ENCODE measurements around the gene DPYD. TPM values are rescaled to one million over a fixed set of nuclear protein-coding genes. Genes with fewer than 3 reads are reported as not detected.

The DPYD gene
- total and polyA plus RNA-seq, 9 of the 15 experiments (the other 6 are each of a cell fraction or from before 2014, with no cell fraction given): 0.03 to 0.25 (median 0.08) TPM; not detected in 2

DNA sequence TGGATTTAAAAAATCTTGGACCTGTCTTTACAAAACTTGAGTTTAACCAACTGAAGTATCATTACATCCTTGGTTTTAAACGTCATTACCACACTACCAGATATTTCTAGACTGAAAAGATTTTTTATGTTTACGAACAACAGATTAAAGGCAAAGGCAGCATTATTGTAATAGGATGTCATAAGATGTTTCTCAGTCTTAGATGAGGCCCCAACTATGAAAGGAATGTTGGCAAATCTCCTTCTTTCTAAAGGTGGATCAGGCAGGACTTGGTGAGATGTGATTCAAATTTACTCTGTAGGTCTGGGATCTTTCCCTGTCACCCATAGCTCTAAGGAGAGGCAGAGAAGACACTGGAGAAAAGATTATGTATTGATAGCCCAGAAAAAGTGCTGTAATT is 781.3 kb downstream of the DPYD start:
- Histone ChIP-seq H3K4me1 (replicated peaks in 1 of 2; ENCODE audit: control insufficient read depth in 2 of 2, insufficient read depth in 2 of 2, low read length in 2 of 2) (no peaks in the 10 kb centered on the region), H3K79me2 (ENCODE audit: control insufficient read depth, insufficient read depth, low read length) (no peaks in the 10 kb centered on the region), H3K4me2 (ENCODE audit: insufficient read depth, low read length) (no peak overlapping the region), H3K36me3 (ENCODE audit: control insufficient read depth, insufficient read depth, low read length) (no peaks in the 10 kb centered on the region), H4K20me1 (replicated peaks; ENCODE audit: control insufficient read depth, insufficient read depth, low read length) (no peaks in the 10 kb centered on the region), H3K4me3 (no peak overlapping the region), H2AFZ (ENCODE audit: low read depth, low read length) (no peak overlapping the region), H3K9ac (ENCODE audit: insufficient read depth in 1 of 2, low read depth in 2 of 2, low read length in 2 of 2) (no peak overlapping the region), H3K9me3 (replicated peaks; ENCODE audit: control insufficient read depth, insufficient read depth, low read depth, low read length) (peaks cover 3% of the 10 kb centered on the region; the same call in 1 of the 2 replicates), H3K27ac (ENCODE audit: extremely low read depth, low read depth, low read length) (no peak overlapping the region), H3K9me1 (ENCODE audit: control insufficient read depth, insufficient read depth, low read length) (no peaks in the 10 kb centered on the region), H3K27me3 (ENCODE audit: control insufficient read depth in 2 of 2, insufficient read depth in 2 of 2, low read length in 2 of 2) (no peaks in the 10 kb centered on the region)
- BruUV-seq (replicated peaks): no TSS peak
- in situ Hi-C loops (cut with MboI): no loop called here
- intact Hi-C loops (cut with micrococcal nuclease): no loop called here
- ChIA-PET CTCF (ENCODE audit: low intra/inter-chr PET ratio) (no interaction called here), POLR2A (no interaction called here)
- 0% methylated on average over 2 of the region's 2 CpGs for WGBS (ENCODE audit: insufficient coverage, low coverage, missing lambda C conversion rate)
- FAIRE-seq (no peak), ATAC-seq (no peak), DNase-seq (ENCODE audit: extremely low read depth in 1 of 4, low spot score in 3 of 4) (no peak)
- TF ChIP-seq MED1 (CRISPR knock-in tag; IDR thresholded peaks at IDR 0.05; ENCODE audit: borderline replicate concordance) (no peak), NR2C1 (IDR thresholded peaks at IDR 0.05) (no peak), NR2C1 (tag; IDR thresholded peaks at IDR 0.05) (no peak), KAT2B (IDR thresholded peaks at IDR 0.05; ENCODE audit: low read depth, low read length) (no peak), PHF21A (IDR thresholded peaks at IDR 0.05; ENCODE audit: borderline replicate concordance, low read depth) (no peak), SAFB (IDR thresholded peaks at IDR 0.05; ENCODE audit: borderline replicate concordance, low read depth, low read length) (no peak), ATF7 (IDR thresholded peaks at IDR 0.05) (no peak), PREB (CRISPR knock-in tag; IDR thresholded peaks at IDR 0.05) (no peak), ZNF384 (IDR thresholded peaks at IDR 0.05; ENCODE audit: low read depth, low read length) (no peak), ZNF707 (CRISPR knock-in tag; conservative IDR thresholded peaks at IDR 0.05) (no peak), BRF2 (IDR thresholded peaks at IDR 0.05; ENCODE audit: borderline replicate concordance, insufficient read depth, insufficient read length) (no peak), TGIF2 (CRISPR knock-in tag; IDR thresholded peaks at IDR 0.05) (no peak), MYBL2 (IDR thresholded peaks at IDR 0.05; ENCODE audit: low read depth) (no peak), MYBL2 (CRISPR knock-in tag; IDR thresholded peaks at IDR 0.05; ENCODE audit: borderline replicate concordance) (no peak), NELFE (IDR thresholded peaks at IDR 0.05; ENCODE audit: insufficient read depth, insufficient read length) (no peak), ZFX (CRISPR knock-in tag; IDR thresholded peaks at IDR 0.05) (no peak)
- TF ChIP-seq, protein P1, sequence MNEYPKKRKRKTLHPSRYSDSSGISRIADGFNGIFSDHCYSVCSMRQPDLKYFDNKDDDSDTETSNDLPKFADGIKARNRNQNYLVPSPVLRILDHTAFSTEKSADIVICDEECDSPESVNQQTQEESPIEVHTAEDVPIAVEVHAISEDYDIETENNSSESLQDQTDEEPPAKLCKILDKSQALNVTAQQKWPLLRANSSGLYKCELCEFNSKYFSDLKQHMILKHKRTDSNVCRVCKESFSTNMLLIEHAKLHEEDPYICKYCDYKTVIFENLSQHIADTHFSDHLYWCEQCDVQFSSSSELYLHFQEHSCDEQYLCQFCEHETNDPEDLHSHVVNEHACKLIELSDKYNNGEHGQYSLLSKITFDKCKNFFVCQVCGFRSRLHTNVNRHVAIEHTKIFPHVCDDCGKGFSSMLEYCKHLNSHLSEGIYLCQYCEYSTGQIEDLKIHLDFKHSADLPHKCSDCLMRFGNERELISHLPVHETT (CRISPR knock-in tag; conservative IDR thresholded peaks at IDR 0.05 in 1 of 2, IDR thresholded peaks at IDR 0.05 in 1 of 2): no peak
- TF ChIP-seq, protein P2, sequence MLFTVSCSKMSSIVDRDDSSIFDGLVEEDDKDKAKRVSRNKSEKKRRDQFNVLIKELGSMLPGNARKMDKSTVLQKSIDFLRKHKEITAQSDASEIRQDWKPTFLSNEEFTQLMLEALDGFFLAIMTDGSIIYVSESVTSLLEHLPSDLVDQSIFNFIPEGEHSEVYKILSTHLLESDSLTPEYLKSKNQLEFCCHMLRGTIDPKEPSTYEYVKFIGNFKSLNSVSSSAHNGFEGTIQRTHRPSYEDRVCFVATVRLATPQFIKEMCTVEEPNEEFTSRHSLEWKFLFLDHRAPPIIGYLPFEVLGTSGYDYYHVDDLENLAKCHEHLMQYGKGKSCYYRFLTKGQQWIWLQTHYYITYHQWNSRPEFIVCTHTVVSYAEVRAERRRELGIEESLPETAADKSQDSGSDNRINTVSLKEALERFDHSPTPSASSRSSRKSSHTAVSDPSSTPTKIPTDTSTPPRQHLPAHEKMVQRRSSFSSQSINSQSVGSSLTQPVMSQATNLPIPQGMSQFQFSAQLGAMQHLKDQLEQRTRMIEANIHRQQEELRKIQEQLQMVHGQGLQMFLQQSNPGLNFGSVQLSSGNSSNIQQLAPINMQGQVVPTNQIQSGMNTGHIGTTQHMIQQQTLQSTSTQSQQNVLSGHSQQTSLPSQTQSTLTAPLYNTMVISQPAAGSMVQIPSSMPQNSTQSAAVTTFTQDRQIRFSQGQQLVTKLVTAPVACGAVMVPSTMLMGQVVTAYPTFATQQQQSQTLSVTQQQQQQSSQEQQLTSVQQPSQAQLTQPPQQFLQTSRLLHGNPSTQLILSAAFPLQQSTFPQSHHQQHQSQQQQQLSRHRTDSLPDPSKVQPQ (CRISPR knock-in tag; IDR thresholded peaks at IDR 0.05; ENCODE audit: borderline replicate concordance): no peak
